HG03575 (cell line): ENCODE data around the gene REC8.

Experiments
- ATAC-seq: cut with Tn5 transposase; IDR thresholded peaks from one replicate; pipeline ENCODE4 v1.9.1; 2021; ENCODE audit not compliant: unreplicated experiment, insufficient number of reproducible peaks, low FRiP score; ENCODE audit errors: extremely low read depth

REC8 gene

GRCh38 chr14:24137529-24138395 is 34.1 kb upstream of the REC8 start:
- no peak for ATAC-seq

- no peak for ATAC-seq
Observed at GRCh38 chr14:24138396-24139271, 33.2 kb upstream of the REC8 start.

DNA sequence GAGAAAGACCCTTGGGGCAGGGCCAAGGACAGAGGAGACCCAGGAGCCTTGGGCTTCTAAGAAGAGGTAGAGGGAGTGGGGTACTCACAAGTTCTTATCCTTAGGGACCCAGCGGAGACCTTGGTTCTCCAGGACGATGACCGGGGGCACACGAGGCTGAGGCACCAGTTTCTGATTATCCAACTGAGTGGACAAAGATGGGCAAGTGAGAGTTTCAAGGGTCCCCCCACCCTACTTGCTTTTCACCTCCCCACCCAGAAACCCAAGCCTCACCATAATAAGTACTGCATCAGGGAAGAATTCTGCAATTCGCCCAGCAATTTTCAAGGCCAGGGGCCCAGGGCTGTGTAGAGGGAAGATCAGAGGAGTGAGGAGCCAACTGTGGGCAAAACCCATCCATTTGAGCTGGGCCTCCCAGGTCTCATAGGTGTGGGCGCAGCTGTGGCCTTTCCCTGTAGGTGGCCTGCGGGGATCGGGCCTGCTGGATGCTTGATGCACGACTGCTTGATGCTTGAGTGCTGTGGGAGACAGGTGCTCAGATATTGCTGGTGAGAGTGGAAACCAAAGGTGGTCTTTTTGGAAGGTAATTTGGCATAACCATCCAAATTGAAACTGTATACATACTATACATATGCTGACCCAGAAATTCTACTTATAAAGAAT is 32.5 kb upstream of the REC8 start:
- no peak for ATAC-seq

DNA sequence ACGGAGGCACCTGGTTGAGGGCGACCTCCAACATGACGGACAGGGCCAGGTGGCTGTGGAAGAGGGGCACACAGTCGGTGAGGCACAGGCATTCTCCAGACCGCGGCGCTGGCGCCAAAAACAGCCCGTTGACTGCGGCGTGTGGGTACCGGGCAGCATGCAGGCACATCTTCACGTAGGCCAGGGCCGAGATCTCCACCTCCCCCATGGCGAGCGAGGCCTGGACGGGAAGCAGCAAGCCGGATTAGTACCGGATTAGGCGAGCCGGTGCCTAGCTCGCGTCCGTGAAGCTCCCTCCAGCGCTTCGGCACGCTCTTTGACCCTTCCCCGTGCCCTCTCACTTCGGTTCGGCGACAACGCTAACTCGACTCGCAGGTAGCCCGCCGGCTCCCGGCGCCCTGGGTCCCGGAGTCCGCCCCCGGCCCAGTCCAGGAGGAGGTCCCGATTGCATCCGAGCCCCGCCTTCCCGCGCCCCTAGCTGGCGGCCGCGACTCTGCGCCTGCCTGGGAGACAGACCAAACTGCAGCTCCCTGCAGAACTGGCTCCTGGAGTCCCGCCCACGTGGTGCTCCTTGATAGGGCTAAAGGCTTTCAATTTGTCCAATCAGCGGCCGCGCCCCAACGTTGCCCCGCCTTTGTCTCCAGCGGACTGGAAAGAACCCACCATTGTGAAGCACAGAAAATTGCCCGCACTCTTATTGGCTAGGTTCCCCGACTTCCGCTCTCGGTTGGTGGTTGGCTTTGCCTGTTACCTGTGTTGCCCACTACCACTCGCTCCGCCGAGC is 30.6 kb upstream of the REC8 start, which contains the start of gene EMC9:
TSS of gene EMC9 (minus strand) at position 495 of the 784 bp plus-strand sequence. CDS start at position 208, 287 bp downstream.
- peak; percentile 48 for ATAC-seq

DNA sequence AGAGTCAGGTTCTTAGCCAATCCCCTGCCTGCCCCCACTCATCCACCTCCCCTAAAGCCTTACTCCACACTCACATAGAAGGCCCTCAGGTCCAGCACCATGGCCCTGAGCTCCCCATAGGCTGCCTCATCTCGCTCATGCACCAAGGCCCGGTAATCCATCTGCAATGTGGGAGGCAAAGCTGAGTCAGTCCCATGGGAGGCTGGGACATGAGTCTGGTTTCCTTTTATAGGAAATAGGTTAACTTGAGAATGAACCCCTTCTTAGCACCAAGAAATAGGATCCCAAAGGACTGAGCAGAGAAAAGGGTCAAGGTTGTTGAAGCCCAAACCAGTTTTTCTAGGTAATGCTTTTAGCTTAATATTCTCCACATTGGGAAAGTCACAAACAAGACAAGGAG is 28.4 kb upstream of the REC8 start:
- no peak for ATAC-seq

DNA sequence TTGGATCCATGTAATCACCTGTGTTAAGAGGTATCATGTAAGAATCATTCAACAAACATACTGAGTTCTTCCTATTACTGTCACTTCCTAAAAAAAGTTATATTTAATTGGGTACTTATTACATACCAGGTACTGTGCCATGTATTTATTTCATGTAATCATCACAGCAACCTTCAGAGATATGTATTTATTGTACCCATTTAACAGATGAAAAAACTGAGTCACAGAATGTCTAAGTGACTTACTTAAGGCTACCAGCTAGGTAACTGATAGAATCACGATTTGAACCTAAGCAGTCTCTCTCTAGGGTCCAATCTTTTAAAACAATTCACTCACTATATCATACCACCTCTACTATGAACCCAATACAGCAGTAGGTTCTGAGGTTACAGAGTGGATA is 27.4 kb upstream of the REC8 start:
- ATAC-seq: no peak

DNA sequence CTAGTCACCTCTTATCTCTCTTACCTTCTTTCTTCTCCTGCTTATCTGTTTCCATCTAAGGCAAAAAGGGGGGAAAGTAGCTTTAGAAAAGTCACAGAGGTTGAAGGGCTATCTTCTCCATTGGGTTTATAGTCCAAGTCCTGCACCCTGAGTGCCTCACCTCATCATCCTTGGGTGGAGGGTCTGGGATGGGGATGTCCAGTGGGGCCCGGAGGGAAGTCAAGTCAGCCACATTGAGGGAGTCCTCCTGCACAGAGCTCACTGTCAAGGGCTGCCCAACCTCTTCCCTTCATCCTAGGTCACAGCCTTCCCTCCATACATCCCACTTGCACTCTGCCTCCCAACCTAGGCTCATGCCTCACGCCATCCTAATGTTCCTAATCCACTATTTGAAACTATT is 26.7 kb upstream of the REC8 start:
- ATAC-seq: no peak

GRCh38 chr14:24145690-24146452 is 26.0 kb upstream of the REC8 start:
- no peak for ATAC-seq

DNA sequence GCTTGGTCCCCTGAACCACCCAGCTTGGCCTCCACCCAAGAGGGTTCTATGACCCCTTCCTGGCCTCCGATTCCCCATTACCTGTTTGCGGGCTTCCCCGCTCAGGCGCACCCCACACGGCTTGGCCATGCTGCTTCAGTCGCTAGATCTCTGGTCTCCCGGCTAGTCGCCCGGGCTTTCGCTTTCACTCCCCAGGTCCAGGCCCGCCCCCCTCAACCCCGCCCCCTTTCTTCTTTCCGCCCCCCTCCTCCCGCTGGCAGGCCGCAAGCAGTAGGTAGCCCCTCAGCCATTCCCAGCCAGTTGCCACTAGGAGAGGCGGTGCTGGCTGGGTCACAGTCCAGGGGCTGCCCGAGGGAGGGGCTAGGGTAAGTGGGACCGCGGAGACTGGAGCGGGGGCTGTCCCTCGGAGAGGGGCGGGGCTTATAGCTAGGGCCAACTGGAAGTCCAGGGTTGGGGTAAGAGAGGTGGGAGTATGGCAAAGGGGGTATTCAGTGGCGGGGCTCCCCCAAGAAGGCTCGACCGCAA is 25.4 kb upstream of the REC8 start, which contains the start of gene PSME2:
TSS of gene PSME2 (minus strand) at position 158 of the 525 bp plus-strand sequence. CDS start at position 129, 29 bp downstream.
- peak; percentile 31 for ATAC-seq

- ATAC-seq: peak; percentile 67
Observed at GRCh38 chr14:24146978-24147760, 24.7 kb upstream of the REC8 start, which contains the start of gene RNF31. Gene RNF31, plus strand, starts transcription at chr14:24147498. Its CDS starts 201 bp downstream, at chr14:24147699.

GRCh38 chr14:24147761-24148428 is 24.0 kb upstream of the REC8 start:
- ATAC-seq: no peak

GRCh38 chr14:24149302-24149969 is 22.4 kb upstream of the REC8 start:
- no peak for ATAC-seq

DNA sequence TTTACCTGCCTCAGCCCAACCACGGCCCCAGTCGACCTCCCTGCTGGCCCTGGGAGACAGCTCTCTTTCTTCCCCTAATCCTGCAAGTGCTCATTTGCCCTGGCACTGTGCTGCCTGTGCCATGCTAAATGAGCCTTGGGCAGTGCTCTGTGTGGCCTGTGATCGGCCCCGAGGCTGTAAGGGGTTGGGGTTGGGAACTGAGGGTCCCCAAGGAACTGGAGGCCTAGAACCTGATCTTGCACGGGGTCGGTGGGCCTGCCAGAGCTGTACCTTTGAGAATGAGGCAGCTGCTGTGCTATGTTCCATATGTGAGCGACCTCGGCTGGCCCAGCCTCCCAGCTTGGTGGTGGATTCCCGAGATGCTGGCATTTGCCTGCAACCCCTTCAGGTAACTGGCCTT is 21.8 kb upstream of the REC8 start:
- no peak for ATAC-seq

- ATAC-seq: no peak
Observed at GRCh38 chr14:24150567-24150966, 21.3 kb upstream of the REC8 start.

- no peak for ATAC-seq
Observed at GRCh38 chr14:24150993-24151392, 20.9 kb upstream of the REC8 start.
